Posterior cingulate gyrus (tissue), 11 donors: ENCODE results near the gene OR52E6.

Source experiments
- DNase-seq, 10 donors: peaks; one replicate each; pipeline versions ENCODE4 v3.0.0 to v3.0.0-alpha.2; 2020 to 2021; ENCODE audit warnings: mixed read lengths in 3 of 10
- intact Hi-C: fragments of 100-400 bp; cut with DNase I; formaldehyde crosslinking; loops from one replicate; pipeline ENCODE4 v1.15.1; 2023

The OR52E6 gene

GRCh38 chr11:5841797-5842196 is at the start of gene OR52E6:
OR52E6 (minus strand) TSS chr11:5841897; CDS start chr11:5841897, 0 bp downstream.
- intact Hi-C loops = no loop called here
- no peak for DNase-seq

GRCh38 chr11:5891216-5891800 is 49.6 kb upstream of the OR52E6 start:
- intact Hi-C loops = no loop called here
- no peak for DNase-seq

GRCh38 chr11:5887661-5888060 is 46.0 kb upstream of the OR52E6 start:
- no peak for DNase-seq
- intact Hi-C loops = no loop called here

- intact Hi-C loops = no loop called here
- no peak for DNase-seq
Observed at GRCh38 chr11:5887172-5887571, 45.5 kb upstream of the OR52E6 start.

- intact Hi-C loops = no loop called here
- DNase-seq = no peak
Observed at GRCh38 chr11:5881756-5882155, 40.1 kb upstream of the OR52E6 start.

- intact Hi-C loops = no loop called here
Observed at GRCh38 chr11:5880329-5880728, 38.6 kb upstream of the OR52E6 start, which contains the start of gene OR52E4. OR52E4 (plus strand) TSS chr11:5880629; CDS start chr11:5884293, 3,664 bp downstream.

GRCh38 chr11:5878564-5878963 is 36.9 kb upstream of the OR52E6 start:
- no peak for DNase-seq
- intact Hi-C loops = no loop called here

More at GRCh38 chr11:5880329-5880728, 38.6 kb upstream of the OR52E6 start, which contains the start of gene OR52E4:
- DNase-seq = no peak

- no peak for DNase-seq
- intact Hi-C loops = no loop called here
Observed at GRCh38 chr11:5865826-5866225, 24.1 kb upstream of the OR52E6 start.

- DNase-seq = no peak
- intact Hi-C loops = no loop called here
Observed at GRCh38 chr11:5857590-5857989, 15.9 kb upstream of the OR52E6 start, which contains the start of gene OR52E8. OR52E8 (minus strand) TSS chr11:5857690; CDS start chr11:5857690, 0 bp downstream.

GRCh38 chr11:5851002-5851401 is 9.3 kb upstream of the OR52E6 start:
- intact Hi-C loops = no loop called here
- no peak for DNase-seq

GRCh38 chr11:5847711-5848110 is 6.0 kb upstream of the OR52E6 start:
- intact Hi-C loops = no loop called here
- DNase-seq = no peak

GRCh38 chr11:5846701-5847100 is 5.0 kb upstream of the OR52E6 start:
- intact Hi-C loops = no loop called here
- DNase-seq = no peak

GRCh38 chr11:5837695-5838094 is 4.0 kb downstream of the OR52E6 start:
- intact Hi-C loops = no loop called here
- DNase-seq = no peak

GRCh38 chr11:5833446-5833845 is 8.3 kb downstream of the OR52E6 start:
- intact Hi-C loops = no loop called here
- no peak for DNase-seq

- DNase-seq = peak in 1 of 10 donors; percentile 49
- intact Hi-C loops = no loop called here
Observed at GRCh38 chr11:5831196-5831829, 10.4 kb downstream of the OR52E6 start.

- intact Hi-C loops = no loop called here
- DNase-seq = no peak
Observed at GRCh38 chr11:5818245-5818886, 23.3 kb downstream of the OR52E6 start.

- DNase-seq = no peak
- intact Hi-C loops = no loop called here
Observed at GRCh38 chr11:5815534-5815933, 26.2 kb downstream of the OR52E6 start.

- no peak for DNase-seq
- intact Hi-C loops = loop anchor here (1.0 to 10.0 kb wide), 2 partner anchors 686 to 1175 kb away; partner anchors contain the start of gene OR51D1
Observed at GRCh38 chr11:5809905-5810795, 31.5 kb downstream of the OR52E6 start.

GRCh38 chr11:5809122-5809519 is 32.6 kb downstream of the OR52E6 start:
- intact Hi-C loops = loop anchor here (1.0 to 10.0 kb wide), 2 partner anchors 685 to 1174 kb away; partner anchors contain the start of gene OR51D1
- no peak for DNase-seq

- DNase-seq = peak; percentile 36 to 92 (median 74)
- intact Hi-C loops = loop anchor here (1.0 to 10.0 kb wide), 3 partner anchors 332 to 1174 kb away; partner anchors contain the start of gene OR51D1
Observed at GRCh38 chr11:5808500-5809121, 33.1 kb downstream of the OR52E6 start, which contains the start of gene OR52N2. OR52N2 (plus strand) TSS chr11:5808924; CDS start chr11:5820336, 11,412 bp downstream.
